ENCODE data around the gene SETDB2. TPM values are rescaled to one million over a fixed set of nuclear protein-coding genes. Genes with fewer than 3 reads are reported as not detected.

Gene SETDB2
- total and polyA plus RNA-seq, 2 of the 13 experiments (the other 11 are each of a cell fraction or from before 2014, with no cell fraction given): 8.1 to 8.7 TPM

DNA sequence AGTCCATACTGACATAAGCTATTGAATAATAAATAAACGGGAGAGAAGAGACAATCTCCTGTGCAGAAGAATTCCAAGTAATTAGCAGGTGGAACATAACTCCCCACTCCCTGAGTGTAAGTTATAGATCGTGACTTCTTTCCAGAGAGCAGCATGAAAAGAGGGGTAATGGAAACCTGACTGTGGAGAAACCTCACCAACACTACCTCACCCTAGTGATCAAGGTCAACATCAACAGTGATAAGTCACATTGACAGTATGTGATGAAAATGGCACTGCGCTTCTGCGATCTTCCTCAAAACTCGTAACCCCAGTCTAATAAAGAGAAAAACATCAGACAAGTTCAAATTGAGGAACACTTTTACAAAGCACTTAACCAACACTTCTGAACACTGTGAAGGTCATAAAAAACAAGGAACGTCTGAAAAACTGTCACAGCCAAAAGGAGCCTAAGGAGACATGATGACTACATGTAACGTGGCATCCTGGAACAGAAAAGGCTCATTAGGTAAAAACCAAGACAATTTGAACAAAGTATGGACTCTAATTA, 20.0 kb upstream of the SETDB2 start:
- no peaks in the 10 kb centered on the region for H3K36me3 ChIP-seq (replicated peaks in 1 of 2; ENCODE audit: control insufficient read depth in 1 of 2, insufficient read depth in 2 of 2, low read length in 2 of 2)
- ChIA-PET CTCF (ENCODE audit: low intra/inter-chr PET ratio, low total read pairs) (interaction anchor here (1.6 kb wide), 1 partner anchor 183 kb away, joined by 5 read pairs; no protein-coding TSS in a partner anchor), POLR2A (no interaction called here)
- H3K4me1 ChIP-seq (ENCODE audit: insufficient read depth, low read length): peaks cover 17% of the 10 kb centered on the region
- TF ChIP-seq, protein P1, sequence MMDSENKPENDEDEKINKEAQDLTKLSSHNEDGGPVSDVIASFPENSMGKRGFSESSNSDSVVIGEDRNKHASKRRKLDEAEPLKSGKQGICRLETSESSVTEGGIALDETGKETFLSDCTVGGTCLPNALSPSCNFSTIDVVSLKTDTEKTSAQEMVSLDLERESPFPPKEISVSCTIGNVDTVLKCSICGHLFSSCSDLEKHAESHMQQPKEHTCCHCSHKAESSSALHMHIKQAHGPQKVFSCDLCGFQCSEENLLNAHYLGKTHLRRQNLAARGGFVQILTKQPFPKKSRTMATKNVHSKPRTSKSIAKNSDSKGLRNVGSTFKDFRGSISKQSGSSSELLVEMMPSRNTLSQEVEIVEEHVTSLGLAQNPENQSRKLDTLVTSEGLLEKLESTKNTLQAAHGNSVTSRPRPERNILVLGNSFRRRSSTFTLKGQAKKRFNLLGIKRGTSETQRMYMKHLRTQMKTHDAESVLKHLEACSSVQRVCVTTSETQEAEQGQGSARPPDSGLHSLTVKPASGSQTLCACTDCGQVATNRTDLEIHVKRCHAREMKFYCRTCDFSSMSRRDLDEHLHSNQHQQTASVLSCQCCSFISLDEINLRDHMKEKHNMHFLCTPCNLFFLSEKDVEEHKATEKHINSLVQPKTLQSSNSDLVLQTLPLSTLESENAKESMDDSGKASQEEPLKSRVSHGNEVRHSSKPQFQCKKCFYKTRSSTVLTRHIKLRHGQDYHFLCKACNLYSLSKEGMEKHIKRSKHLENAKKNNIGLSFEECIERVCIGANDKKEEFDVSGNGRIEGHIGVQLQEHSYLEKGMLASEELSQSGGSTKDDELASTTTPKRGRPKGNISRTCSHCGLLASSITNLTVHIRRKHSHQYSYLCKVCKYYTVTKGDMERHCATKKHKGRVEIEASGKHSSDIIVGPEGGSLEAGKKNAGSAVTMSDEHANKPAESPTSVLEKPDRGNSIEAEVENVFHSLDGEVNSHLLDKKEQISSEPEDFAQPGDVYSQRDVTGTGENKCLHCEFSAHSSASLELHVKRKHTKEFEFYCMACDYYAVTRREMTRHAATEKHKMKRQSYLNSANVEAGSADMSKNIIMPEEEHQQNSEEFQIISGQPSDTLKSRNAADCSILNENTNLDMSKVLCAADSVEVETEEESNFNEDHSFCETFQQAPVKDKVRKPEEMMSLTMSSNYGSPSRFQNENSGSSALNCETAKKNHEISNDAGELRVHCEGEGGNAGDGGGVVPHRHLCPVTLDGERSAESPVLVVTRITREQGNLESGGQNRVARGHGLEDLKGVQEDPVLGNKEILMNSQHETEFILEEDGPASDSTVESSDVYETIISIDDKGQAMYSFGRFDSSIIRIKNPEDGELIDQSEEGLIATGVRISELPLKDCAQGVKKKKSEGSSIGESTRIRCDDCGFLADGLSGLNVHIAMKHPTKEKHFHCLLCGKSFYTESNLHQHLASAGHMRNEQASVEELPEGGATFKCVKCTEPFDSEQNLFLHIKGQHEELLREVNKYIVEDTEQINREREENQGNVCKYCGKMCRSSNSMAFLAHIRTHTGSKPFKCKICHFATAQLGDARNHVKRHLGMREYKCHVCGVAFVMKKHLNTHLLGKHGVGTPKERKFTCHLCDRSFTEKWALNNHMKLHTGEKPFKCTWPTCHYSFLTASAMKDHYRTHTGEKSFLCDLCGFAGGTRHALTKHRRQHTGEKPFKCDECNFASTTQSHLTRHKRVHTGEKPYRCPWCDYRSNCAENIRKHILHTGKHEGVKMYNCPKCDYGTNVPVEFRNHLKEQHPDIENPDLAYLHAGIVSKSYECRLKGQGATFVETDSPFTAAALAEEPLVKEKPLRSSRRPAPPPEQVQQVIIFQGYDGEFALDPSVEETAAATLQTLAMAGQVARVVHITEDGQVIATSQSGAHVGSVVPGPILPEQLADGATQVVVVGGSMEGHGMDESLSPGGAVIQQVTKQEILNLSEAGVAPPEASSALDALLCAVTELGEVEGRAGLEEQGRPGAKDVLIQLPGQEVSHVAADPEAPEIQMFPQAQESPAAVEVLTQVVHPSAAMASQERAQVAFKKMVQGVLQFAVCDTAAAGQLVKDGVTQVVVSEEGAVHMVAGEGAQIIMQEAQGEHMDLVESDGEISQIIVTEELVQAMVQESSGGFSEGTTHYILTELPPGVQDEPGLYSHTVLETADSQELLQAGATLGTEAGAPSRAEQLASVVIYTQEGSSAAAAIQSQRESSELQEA (CRISPR knock-in tag; IDR thresholded peaks at IDR 0.05; ENCODE audit: not compliant biosample characterization): no peak
- TF ChIP-seq TOE1 (CRISPR knock-in tag; IDR thresholded peaks at IDR 0.05): no peak
- TF ChIP-seq ZNF792 (CRISPR knock-in tag; IDR thresholded peaks at IDR 0.05): no peak
- TF ChIP-seq NAIF1 (CRISPR knock-in tag; IDR thresholded peaks at IDR 0.05; ENCODE audit: borderline replicate concordance): no peak
- TF ChIP-seq ZSCAN29 (CRISPR knock-in tag; conservative IDR thresholded peaks at IDR 0.05): no peak
- no peak for TF ChIP-seq CAMTA2 (CRISPR knock-in tag; IDR thresholded peaks at IDR 0.05; ENCODE audit: borderline replicate concordance)
- no peak for TF ChIP-seq HES4 (CRISPR knock-in tag; IDR thresholded peaks at IDR 0.05; ENCODE audit: borderline replicate concordance)
- TF ChIP-seq, protein P2, sequence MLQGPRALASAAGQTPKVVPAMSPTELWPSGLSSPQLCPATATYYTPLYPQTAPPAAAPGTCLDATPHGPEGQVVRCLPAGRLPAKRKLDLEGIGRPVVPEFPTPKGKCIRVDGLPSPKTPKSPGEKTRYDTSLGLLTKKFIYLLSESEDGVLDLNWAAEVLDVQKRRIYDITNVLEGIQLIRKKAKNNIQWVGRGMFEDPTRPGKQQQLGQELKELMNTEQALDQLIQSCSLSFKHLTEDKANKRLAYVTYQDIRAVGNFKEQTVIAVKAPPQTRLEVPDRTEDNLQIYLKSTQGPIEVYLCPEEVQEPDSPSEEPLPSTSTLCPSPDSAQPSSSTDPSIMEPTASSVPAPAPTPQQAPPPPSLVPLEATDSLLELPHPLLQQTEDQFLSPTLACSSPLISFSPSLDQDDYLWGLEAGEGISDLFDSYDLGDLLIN (CRISPR knock-in tag; IDR thresholded peaks at IDR 0.05; ENCODE audit: borderline replicate concordance): no peak
- no peak for TF ChIP-seq DNMT1 (CRISPR knock-in tag; IDR thresholded peaks at IDR 0.05)
- no peak for TF ChIP-seq ZKSCAN8 (CRISPR knock-in tag; IDR thresholded peaks at IDR 0.05; ENCODE audit: borderline replicate concordance)
- no peak for TF ChIP-seq ZC3H13 (CRISPR knock-in tag; IDR thresholded peaks at IDR 0.05)
- TF ChIP-seq ZNF20 (CRISPR knock-in tag; IDR thresholded peaks at IDR 0.05): no peak
- no peak for TF ChIP-seq ZNF7 (CRISPR knock-in tag; IDR thresholded peaks at IDR 0.05)
- no peak for TF ChIP-seq NBN (conservative IDR thresholded peaks at IDR 0.05)
- TF ChIP-seq DNMT3B (CRISPR knock-in tag; conservative IDR thresholded peaks at IDR 0.05): no peak
- TF ChIP-seq NCOA2 (CRISPR knock-in tag; IDR thresholded peaks at IDR 0.05): no peak
- TF ChIP-seq ARNT (IDR thresholded peaks at IDR 0.05): no peak
- ATAC-seq: no peak
- H3K27me3 ChIP-seq (ENCODE audit: control insufficient read depth in 1 of 2, insufficient read depth in 2 of 2, low read length in 2 of 2): no peaks in the 10 kb centered on the region
- no peak overlapping the region for H3K27ac ChIP-seq (ENCODE audit: extremely low read length, insufficient read depth, low read length)
- no peak overlapping the region for H3K4me2 ChIP-seq (ENCODE audit: low read depth, low read length)
- H3K79me2 ChIP-seq (ENCODE audit: insufficient read depth, low read length): no peaks in the 10 kb centered on the region
- H2AFZ ChIP-seq (ENCODE audit: low read length): no peak overlapping the region
- FAIRE-seq: no peak
- WGBS (ENCODE audit: low lambda C conversion rate): 76% methylated on average over 7 of the region's 7 CpGs
- H3K9me3 ChIP-seq (ENCODE audit: low read length): no peaks in the 10 kb centered on the region
- DNase-seq (ENCODE audit: low spot score): no peak
- intact Hi-C loops (cut with micrococcal nuclease; ENCODE audit: unreplicated experiment) (no loop called here), in situ Hi-C loops (cut with HindIII; ENCODE audit: extremely low pct_ligation_motif_present, low pct_unique_long_range_greater_than_20kb) (loop anchor here (5.0 to 10.0 kb wide), 2 partner anchors 119 to 183 kb away; no protein-coding TSS in a partner anchor)
- no peaks in the 10 kb centered on the region for H4K20me1 ChIP-seq (ENCODE audit: insufficient read depth, low read length)
- no peak overlapping the region for H3K4me3 ChIP-seq (replicated peaks in 1 of 3; ENCODE audit: insufficient read depth in 1 of 3, low read depth in 2 of 3, low read length in 3 of 3)
- H3K9ac ChIP-seq (ENCODE audit: insufficient read depth, low read depth, low read length): no peak overlapping the region
- no TSS peak for BruUV-seq (replicated peaks)
